HFFc6 (cell line): Measurements from ENCODE around the gene SPX. TPM values are rescaled to one million over a fixed set of nuclear protein-coding genes. Genes with fewer than 3 reads are reported as not detected.

Source experiments
- DNase-seq: peaks from one replicate; pipeline ENCODE4 v3.0.0-alpha.2; 2018
- H3K27ac Mint-ChIP-seq: 2 replicates; pipeline ENCODE4 v1.8.0; 2020; ENCODE audit warnings: mild to moderate bottlenecking, mixed read lengths
- H3K27me3 Mint-ChIP-seq: 2 replicates; pipeline ENCODE4 v1.8.0; 2021; ENCODE audit warnings: mild to moderate bottlenecking, moderate library complexity, mixed read lengths; ENCODE audit not compliant: insufficient read depth
- H3K36me3 Mint-ChIP-seq: 2 replicates; pipeline ENCODE4 v1.8.0; 2021; ENCODE audit warnings: low read depth, mixed read lengths
- H3K4me1 Mint-ChIP-seq: 2 replicates; pipeline ENCODE4 v1.8.0; 2020; ENCODE audit warnings: low read depth, mixed read lengths
- H3K4me3 Mint-ChIP-seq: 2 replicates; pipeline ENCODE4 v1.8.0; 2020; ENCODE audit warnings: mild to moderate bottlenecking, moderate library complexity, mixed read lengths
- H3K9me3 Mint-ChIP-seq: 2 replicates; pipeline ENCODE4 v1.8.0; 2020; ENCODE audit warnings: mild to moderate bottlenecking, mixed read lengths
- CTCF ChIP-seq: fragments of 200-600 bp; sonication (generic); IDR thresholded peaks from 2 replicates; pipeline ENCODE4 v1.5.0; 2021; ENCODE audit warnings: antibody characterized with exemption, mild to moderate bottlenecking
- long read RNA-seq: library from polyadenylated mRNA; unstranded; transcript quantifications from one replicate; pipeline ENCODE4 v2.0.0, GENCODE V29; 2019
- total RNA-seq, 6 experiments: library from RNA; stranded (reverse); fragmentation: NEBNext Ultra II Directional; extraction: Animal tissue kit (Norgen Biotek cat#: 25700); gene quantifications; 2 replicates in 1 of 6; 3 replicates in 5 of 6; pipeline ENCODE4 v1.2.3, GENCODE V29; 2021

SPX gene
- not detected for total RNA-seq
- long read RNA-seq, partial matches to known transcripts, result 0 of 1 reads
- long read RNA-seq, other reads (novel, unspliced or antisense), result 0 of 1 reads

- H3K4me3 Mint-ChIP-seq, result peak within 1 kb of the TSS; percentile 63
- TF ChIP-seq CTCF, result no peak
- peaks cover 9% of the 10 kb centered on the region for H3K27me3 Mint-ChIP-seq
- no peaks in the 10 kb centered on the region for H3K9me3 Mint-ChIP-seq
- H3K4me1 Mint-ChIP-seq, result no peaks in the 10 kb centered on the region
- H3K36me3 Mint-ChIP-seq, result no peaks in the 10 kb centered on the region
- DNase-seq, result no peak
- H3K27ac Mint-ChIP-seq, result no peak within 1 kb of the TSS
These were observed at the start of gene SPX for GRCh38 chr12:21526053-21526452. TSS of gene SPX (plus strand) at chr12:21526296. CDS start at chr12:21526473, 177 bp downstream.

- peaks cover 18% of the 10 kb centered on the region for H3K36me3 Mint-ChIP-seq
- no peaks in the 10 kb centered on the region for H3K9me3 Mint-ChIP-seq
- no peaks in the 10 kb centered on the region for H3K27me3 Mint-ChIP-seq
- peaks cover 16% of the 10 kb centered on the region for H3K4me1 Mint-ChIP-seq
- peak overlapping the region; percentile 86 for H3K27ac Mint-ChIP-seq
- no peak for TF ChIP-seq CTCF
- H3K4me3 Mint-ChIP-seq, result peak overlapping the region; percentile 65
- peak; percentile 81 for DNase-seq
These were observed 49.1 kb upstream of the SPX start for GRCh38 chr12:21476949-21477348.

GRCh38 chr12:21478756-21479455 lies 47.2 kb upstream of the SPX start:
- no peak for DNase-seq
- Mint-ChIP-seq H3K27me3 (no peaks in the 10 kb centered on the region), H3K4me3 (no peak overlapping the region), H3K36me3 (peaks cover 10% of the 10 kb centered on the region), H3K27ac (no peak overlapping the region), H3K9me3 (no peaks in the 10 kb centered on the region), H3K4me1 (peaks cover 16% of the 10 kb centered on the region)
- no peak for TF ChIP-seq CTCF

- Mint-ChIP-seq H3K4me1 (no peaks in the 10 kb centered on the region), H3K27ac (no peak overlapping the region), H3K9me3 (no peaks in the 10 kb centered on the region), H3K27me3 (no peaks in the 10 kb centered on the region), H3K4me3 (no peak overlapping the region), H3K36me3 (peaks cover 3% of the 10 kb centered on the region)
- no peak for DNase-seq
- TF ChIP-seq CTCF, result no peak
These were observed 42.6 kb upstream of the SPX start for GRCh38 chr12:21483531-21483930.

GRCh38 chr12:21485998-21486397 lies 40.1 kb upstream of the SPX start:
- Mint-ChIP-seq H3K9me3 (no peaks in the 10 kb centered on the region), H3K4me3 (no peak overlapping the region), H3K4me1 (no peaks in the 10 kb centered on the region), H3K36me3 (peaks cover 14% of the 10 kb centered on the region), H3K27ac (no peak overlapping the region), H3K27me3 (no peaks in the 10 kb centered on the region)
- no peak for DNase-seq
- no peak for TF ChIP-seq CTCF
